T47D (cell line): ENCODE results near the gene ZNF554.
A peak's percentile ranks its signal among the peaks of the same experiment; 100 is the strongest.
"Not testable (repeated sequence)": the region's sequence is repeated elsewhere in the genome, so short reads cannot be mapped to it uniquely, and the experiment has no call there.

Experiments used
- DNase-seq, 2 experiments: peaks; one replicate each; pipeline versions ENCODE4 v3.0.0 to v3.0.0-alpha.2; 2011 to 2012; ENCODE audit warnings: low read depth in 1 of 2, low spot score in 1 of 2
- JUND ChIP-seq: IDR thresholded peaks from 2 replicates; pipeline ENCODE4 v1.6.1; 2012; ENCODE audit warnings: low read depth
- in situ Hi-C: cut with HindIII; loops from 2 replicates; pipeline ENCODE4 v1.10.0; 2016; ENCODE audit warnings: low sequenced_read_pairs, low pct_unique_long_range_greater_than_20kb

ZNF554 gene

GRCh38 chr19:2858864-2859263 is 39.2 kb downstream of the ZNF554 start:
- in situ Hi-C loops = no loop called here
- TF ChIP-seq JUND = no peak
- DNase-seq = no peak

- in situ Hi-C loops = no loop called here
- peak in 1 of 2 experiments; percentile 15 for DNase-seq
- TF ChIP-seq JUND = no peak
Observed at GRCh38 chr19:2863816-2864215, 44.1 kb downstream of the ZNF554 start.

- in situ Hi-C loops = no loop called here
- no peak for DNase-seq
- no peak for TF ChIP-seq JUND
Observed at GRCh38 chr19:2865334-2866100, 45.8 kb downstream of the ZNF554 start.

GRCh38 chr19:2866495-2867024 is 46.9 kb downstream of the ZNF554 start:
- TF ChIP-seq JUND = no peak
- in situ Hi-C loops = no loop called here
- DNase-seq = no peak

- TF ChIP-seq JUND = no peak
- in situ Hi-C loops = no loop called here
- DNase-seq = peak; percentile 97 to 99
Observed at GRCh38 chr19:2867025-2867991, 47.6 kb downstream of the ZNF554 start, which contains the start of gene ZNF556. Gene ZNF556, plus strand, starts transcription at chr19:2867335. Its CDS starts 87 bp downstream, at chr19:2867422.

- DNase-seq = no peak
- in situ Hi-C loops = no loop called here
- no peak for TF ChIP-seq JUND
Observed at GRCh38 chr19:2869618-2870017, 50.0 kb downstream of the ZNF554 start.

GRCh38 chr19:2872175-2872574 is 52.5 kb downstream of the ZNF554 start:
- DNase-seq = peak in 1 of 2 experiments; percentile 64
- in situ Hi-C loops = not testable (repeated sequence)

- DNase-seq = no peak
- in situ Hi-C loops = no loop called here
- TF ChIP-seq JUND = no peak
Observed at GRCh38 chr19:2877398-2878331, 58.0 kb downstream of the ZNF554 start.

- in situ Hi-C loops = no loop called here
- DNase-seq = no peak
- TF ChIP-seq JUND = no peak
Observed at GRCh38 chr19:2883686-2884439, 64.2 kb downstream of the ZNF554 start.

GRCh38 chr19:2885736-2886135 is 66.1 kb downstream of the ZNF554 start:
- in situ Hi-C loops = no loop called here
- no peak for TF ChIP-seq JUND

More at GRCh38 chr19:2885736-2886135, 66.1 kb downstream of the ZNF554 start:
- no peak for DNase-seq
